ENCODE results near the gene RPTOR.

Gene RPTOR

DNA sequence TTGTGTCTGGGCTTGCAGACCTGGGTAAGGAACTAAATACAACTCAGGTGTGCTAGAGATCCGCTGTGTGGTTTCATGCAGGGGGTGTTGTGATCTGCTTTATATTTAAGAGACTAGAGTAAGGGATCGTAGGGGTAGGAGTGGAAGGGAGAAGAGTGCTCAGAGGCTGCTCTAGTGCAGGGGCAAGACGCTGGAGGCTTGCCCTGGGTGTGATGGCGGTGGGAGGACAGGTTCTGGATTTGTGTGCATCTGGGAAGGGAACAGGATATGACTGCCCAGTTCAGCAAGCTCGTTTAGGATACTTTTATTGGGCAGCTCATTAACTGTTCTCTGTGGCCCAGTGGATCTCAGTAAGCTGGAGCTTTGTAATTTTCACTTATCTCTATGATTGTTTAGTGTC is 47.6 kb downstream of the RPTOR start:
- DNase-seq: no peak

DNA sequence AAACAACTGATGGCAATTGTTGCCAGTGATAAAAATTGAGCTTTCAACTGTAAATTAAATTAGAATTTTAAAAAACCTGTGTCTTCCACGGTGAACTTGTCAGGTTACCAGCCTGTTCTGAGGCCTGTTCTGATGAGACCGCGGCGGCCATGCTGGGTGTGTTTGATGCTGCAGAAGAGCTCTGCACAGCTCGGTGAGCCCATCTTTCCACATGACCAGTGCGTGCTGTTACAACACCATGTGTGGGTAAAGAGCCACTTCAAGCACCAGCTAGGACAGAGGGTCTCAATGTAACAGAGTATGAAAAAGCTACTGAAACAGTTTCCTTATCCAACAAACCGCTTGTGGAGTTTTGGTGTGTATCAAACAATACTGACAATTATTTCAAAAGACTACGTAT is 48.5 kb downstream of the RPTOR start:
- DNase-seq: no peak

DNA sequence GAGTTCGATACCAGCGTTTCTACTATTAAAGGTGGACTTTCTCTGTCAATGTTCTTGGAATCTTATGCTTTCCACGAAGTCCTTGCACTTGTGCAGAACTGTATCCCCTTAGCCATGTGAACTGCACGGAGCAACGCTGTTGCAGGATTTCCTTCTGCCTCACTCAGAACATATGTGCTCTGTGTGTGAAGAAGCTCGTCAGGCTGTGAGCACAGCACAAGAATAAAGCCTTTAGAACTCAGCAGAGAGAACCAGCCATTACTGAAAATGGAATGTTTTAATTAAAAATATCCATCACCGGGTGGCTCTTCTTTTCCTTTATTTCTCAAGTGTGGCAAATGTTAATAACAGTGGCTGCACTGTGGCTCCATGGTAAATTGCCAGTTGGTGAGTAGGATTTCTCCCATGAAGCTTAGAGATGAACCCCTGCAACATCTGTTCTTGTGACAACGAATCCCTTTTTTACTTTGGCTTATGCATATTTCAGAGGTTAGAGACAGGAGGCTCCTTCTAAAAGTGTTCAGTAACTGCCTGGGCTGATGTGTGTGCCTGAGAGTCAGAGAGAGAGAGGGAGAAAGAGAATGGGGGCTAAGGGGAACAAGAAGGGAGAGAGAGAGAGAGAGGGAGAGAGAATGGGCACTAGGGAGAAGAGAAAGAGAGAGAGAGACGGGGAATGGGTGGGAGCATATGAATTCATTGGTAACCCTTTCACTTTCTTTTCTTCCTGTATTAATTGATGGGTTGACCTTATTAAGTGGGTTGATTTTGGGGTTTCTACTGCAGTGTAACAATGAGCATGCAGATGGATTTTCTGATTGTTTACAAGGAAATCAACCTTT is 50.0 kb downstream of the RPTOR start:
- no peak for DNase-seq

DNA sequence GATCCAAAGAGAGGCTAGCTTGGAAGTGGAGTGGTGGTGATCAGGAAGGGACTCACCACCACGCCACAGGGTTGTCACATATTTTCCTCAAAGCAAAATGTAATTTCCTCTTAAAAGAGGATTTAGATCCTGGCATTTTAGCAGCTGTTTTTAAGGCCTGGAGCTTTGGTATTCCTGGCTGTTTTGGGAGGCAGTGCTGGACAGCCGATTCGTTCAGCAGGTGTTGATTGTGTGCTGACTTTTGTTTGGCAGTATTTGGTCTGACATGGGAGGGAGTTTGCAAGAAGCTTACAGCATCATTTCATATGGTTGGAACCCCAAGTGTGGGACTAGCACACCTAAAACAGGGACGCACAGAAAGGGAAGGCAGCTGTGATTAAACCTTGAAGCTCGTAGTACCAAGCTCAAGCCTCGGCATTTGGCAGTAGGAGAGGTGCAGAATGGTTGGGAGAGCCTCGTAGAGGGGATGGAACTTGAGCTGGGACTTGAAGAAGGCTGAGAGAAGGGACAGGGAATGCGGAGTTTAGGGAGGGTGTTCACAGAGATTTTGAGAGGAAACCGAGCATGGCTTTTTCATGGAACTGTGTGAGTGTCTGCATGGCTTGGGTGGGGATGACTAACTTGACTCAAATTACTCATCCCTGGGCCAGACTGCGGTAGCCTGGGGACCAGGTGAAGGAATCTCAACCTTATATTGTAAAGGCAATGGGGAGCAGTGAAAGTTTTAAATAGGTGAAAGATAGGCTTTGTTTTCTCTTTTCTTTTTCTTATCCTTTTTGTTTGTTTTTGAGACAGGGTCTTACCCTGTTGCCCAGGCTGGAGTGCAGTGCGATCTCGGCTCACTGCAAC is 52.3 kb downstream of the RPTOR start:
- no peak for DNase-seq

DNA sequence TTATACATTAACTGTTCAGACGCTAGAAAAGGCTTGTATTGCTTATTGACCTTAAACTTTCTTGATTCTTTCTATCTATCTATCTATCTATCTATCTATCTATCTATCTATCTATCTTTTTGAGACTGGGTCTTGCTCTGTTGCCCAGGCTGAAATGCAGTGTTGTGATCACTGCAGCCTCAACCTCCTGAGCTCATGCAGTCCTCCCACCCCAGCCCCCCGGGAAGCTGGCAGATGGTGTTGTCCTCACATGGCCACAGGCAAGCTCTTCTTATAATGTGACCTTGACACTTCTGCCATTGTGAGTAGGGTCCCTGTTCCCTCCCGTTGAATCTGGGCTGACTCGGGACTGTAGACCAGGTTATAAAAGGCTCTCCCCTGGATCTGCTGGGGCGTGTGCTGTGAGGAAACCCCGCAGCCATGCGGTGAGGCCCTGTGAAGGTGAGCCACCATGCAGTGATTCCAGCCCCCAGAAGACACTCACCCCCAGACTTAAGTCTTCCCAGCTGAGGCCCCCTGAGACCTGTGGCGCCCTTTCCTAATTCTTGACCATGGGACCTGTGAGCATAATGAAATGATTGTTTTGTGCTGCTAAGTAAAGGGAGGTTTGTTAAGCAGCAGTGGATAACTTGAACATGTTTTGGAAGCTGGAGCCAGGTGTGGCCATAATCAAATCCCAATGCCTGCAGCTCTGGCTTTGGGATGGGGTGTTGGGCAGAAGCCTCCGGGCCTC is 54.3 kb downstream of the RPTOR start:
- DNase-seq: no peak

DNA sequence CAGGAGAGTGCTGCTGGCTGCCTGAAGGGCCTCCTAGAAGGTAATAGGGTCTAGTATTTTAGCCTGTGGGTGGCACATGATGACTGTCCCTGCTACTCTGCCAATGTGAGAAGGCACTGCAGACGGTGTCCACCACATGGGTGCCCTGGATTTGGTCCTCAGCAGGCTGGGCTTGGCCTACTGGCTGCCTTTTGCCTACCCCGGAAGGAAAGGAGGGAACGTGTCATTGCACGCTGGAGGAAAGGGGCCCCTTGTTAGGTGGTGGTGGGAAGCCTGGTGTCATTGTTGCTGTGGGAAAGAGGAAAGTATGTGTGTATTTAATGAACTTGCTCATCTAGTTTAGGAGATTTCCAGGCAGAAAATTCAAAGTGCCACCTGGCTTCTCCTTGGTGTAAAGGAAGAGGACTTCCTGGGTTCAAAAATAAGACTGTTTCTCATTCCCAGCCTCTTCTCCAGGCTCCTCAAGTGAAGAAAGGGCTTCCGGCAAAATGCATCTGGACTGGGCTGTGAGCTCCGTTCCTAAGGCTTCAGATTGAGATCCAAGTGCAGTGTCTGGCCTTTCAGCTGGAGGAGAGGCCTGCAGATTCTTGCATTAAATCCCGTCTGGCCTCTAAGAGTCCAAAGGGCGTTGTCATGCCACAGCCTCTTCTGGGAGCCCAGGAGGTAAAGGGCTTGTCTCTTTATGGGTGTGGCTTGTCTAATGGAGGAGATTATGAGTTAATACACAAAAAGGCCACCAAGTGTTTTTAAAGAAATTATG is 55.1 kb downstream of the RPTOR start:
- DNase-seq: no peak

DNA sequence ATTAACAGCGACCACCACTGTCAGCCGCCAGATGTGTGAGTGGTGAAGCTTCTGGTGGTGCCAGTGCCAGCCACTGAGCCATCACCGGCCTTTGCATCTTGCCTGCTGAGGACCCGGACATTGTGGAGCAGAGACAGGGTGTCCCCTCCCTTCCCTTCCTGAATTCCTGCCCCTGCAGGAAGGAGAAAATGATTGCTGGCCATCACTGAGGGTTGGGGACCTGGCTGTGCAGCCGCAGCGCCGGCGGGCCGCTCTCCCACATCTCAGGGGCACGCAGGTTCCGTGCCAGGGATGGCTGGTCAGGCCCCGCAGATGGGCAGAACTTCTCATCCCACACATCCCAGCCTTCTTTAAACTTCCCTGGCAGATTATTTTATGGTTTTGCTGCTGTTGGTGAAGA is 56.5 kb downstream of the RPTOR start:
- DNase-seq: no peak

DNA sequence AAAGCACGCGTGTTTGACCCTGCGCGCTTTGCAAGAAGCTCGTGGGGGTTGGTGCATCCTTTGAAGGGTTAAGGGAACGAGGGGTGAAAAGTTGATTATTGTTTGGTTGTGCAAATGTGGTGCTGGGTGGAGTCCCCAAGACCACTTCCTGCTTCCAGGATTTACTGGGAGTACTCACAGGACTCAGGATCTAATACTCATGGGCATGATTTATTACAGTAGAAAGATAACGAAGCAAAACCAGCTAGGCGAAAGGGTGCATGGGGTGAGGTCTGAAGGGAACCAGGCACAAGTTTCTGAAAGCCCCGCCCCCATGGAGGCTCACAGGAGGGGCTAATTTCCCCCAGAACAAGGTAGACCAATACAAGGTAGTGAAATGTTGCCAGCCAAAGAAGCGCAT is 58.8 kb downstream of the RPTOR start:
- no peak for DNase-seq

DNA sequence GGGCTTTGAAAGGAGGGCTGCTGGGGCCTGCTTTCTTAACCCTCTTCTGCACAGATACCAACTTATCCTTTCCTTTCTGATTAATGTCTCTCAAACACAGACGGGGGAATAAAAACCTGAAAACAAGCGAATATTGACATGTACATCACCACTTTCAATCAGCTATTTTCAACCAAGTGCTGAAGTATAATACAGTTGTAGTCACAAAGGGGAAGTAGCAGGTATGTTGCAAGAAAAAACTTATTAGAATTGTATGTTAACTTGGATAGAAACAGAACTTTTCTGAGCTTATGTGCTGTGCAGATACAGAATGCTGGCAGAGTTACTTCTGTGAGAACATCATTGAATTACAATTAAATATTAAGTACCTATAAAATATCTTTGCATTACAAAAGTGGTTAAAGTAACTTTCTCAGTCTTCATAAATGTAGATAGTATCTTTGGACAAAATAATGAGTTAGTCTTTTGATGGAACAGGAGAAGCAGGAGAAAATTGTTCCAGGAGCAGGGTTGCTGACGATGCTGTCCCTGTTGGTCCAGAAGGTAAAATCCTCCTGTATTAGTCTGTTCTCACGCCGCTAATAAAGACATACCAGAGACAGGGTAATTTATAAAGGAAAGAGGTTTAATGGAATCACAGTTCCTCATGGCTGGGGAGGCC is 59.5 kb downstream of the RPTOR start:
- no peak for DNase-seq

DNA sequence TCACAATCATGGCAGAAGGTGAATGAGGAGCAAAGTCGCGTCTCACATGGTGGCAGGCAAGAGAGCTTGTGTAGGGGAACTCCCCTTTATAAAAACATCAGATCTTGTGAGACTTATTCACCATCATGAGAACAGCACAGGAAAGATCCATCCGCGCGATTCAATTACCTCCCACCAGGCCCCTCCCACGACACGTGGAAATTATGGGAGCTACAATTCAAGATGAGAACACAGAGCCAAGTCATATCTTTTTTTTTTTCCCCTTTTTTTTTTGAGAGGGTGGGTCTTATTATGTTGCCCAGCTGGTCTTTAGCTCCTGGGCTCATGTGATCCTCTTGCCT is 60.0 kb downstream of the RPTOR start:
- no peak for DNase-seq

DNA sequence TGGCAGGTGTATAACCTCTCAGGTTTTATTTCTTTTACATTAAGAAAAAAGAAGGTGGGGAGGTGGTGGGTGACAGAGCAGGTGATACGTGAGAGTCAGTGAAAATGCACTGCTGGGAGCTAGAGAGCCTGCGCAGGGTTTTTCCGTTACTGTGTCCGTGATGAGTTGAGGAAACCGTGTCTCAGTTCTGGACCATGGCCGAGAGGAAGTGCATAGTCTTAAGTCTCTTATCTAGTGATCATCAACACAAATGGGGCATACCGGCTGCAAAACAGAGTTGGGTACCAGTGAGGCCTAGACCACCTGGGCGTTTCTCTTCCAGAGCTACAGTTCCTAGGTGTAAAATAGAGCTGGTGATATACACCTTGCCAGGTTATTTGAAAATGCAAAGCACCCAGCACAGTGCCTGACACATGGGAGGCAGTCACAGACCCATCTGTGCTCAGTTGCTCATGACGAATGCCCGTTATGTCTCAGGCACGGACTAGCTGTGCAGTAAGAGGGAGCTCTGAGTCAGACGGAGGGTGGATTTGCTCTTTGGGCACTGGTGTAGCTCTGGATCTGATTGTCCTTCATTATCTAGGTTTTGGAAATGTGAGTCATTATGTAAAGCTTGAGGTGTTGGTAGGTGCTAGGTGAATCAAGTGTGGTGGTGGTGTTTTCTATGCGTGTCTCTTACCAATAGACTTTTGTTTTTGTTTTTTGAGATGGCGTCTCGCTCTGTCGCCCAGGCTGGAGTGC is 60.9 kb downstream of the RPTOR start:
- no peak for DNase-seq

DNA sequence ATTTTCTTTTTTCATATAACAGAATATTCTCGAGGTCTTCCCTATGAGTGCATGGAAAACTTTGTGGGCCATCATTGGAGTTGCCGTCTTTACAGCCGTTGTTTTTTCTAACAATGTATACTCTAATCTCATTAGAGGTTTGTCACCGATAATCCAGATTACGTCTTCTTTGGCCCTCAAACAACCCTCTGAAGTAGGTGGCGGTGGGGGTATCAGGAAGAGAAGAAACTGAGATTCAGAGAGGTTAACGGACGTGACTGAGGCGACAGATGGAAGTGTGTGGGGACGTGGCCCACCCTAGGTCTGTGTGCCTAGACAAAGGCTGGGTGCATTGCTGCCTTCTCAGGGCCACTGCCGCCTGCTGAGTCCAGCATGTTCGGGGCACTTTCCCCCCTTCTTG is 63.7 kb downstream of the RPTOR start:
- DNase-seq: no peak

DNA sequence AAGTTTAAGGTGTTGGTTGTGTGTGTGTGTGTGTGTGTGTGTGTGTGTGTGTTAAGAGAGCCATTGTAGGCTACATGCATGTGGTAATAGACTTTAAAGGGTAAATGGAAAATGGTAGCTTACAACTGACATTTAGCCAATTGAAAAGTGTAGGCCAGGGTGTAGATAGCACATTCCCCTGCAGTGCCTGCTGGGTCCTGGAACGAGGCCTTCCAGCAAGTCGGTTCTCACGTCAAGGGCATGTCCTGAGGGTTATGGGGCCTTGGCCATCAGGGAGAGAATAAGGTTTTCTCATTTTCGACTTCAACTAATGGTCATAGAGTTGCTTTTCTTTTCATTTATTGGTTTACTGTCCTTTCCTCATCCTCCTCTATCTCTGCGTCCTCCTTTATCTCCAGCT is 65.1 kb downstream of the RPTOR start:
- no peak for DNase-seq

DNA sequence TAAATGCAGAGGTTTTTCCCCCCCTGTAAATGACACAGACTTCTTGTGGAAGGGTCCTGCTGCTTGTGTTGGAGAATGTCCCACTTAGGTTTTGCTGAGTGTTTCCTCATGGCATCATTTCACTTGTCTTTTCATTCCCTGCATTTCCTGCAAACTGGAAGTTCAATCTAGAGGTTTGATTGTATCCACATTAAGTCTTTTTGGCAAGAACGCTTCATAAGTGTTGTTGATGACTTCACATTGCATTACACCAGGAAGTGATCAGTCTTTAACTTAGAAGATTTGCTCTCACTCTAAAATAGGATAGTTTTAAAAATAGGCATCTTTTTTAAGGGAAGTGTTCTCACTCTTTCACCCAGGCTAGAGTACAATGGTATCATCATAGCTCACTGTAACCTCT is 67.2 kb downstream of the RPTOR start:
- DNase-seq: no peak

DNA sequence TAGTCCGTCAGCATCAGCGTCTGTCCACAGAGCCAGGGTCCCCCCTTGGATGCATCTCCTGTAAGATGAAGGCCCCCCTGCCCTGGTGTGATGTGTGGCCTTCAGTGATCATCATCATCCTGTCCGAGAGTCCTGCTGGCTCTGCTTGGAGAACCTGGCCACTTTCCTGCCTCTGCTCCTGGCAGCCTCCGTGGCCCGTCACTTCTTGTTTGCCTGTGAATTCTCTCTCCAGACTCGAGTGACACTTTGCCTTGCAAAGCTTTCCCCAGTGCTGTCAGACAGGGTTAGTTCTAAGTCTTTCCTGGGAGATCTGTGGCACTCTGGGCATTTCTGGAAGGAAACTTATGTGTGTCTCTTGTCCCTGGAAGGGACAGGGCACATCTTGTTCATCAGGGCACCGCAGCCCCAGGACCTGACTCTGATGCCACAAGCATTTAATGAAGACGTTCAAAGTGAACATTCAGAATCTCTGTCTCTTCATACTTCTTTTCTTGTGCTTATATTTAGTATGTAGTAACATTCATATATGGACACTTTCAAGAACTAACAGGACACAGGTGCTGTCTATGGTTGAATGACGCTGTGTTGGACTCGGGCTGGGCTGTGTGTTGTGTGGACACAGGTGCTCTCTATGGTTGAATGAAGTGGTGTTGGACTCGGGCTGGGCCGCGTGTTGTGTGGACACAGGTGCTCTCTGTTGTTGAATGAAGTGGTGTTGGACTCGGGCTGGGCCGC is 68.5 kb downstream of the RPTOR start:
- DNase-seq: no peak

DNA sequence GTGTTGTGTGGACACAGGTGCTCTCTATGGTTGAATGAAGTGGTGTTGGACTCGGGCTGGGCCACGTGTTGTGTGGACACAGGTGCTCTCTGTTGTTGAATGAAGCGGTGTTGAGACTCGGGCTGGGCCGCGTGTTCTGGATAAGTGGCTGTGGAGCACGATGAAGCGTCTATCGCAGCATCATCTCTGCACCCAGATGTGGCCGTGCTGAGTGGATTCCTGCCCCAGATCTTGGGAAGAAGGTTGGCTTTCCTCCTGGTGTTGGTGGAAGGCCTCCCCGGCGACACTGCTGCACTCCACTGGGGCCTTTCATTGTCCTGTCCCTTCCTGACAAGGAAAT is 69.1 kb downstream of the RPTOR start:
- DNase-seq: no peak

DNA sequence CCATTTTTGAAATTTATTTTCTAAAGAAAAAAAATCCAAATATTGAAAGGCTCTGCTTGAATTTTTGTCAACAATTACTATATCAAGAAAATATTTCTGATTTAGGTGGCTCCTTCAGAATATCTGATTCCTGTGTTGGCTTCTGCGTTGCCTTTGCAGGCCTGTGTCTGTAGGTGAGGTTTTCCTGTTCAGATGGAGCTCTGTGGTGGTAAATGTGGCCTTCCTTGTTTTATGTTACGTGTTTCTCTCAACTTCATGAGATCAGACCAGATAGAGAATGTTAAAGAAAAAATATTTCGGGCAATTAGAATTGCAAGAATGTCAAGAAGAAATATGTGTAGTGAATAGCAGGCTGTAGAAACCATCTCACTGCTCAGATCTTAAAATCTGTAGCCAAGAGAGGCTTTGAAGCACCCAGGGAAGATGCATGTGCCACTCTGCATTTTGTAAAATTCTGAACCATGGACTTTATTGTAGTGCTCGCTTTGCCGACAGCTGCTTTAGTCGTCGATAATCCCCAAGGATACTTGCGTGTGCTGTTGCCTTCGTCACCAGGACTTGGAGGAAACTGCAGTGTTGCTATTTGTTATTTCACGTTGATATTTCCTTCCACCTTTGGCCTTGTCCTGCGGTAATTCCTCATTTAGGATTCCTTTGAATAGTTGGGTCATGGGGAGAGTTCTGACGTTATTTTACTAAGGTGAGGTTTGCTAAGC is 69.9 kb downstream of the RPTOR start:
- DNase-seq: no peak

DNA sequence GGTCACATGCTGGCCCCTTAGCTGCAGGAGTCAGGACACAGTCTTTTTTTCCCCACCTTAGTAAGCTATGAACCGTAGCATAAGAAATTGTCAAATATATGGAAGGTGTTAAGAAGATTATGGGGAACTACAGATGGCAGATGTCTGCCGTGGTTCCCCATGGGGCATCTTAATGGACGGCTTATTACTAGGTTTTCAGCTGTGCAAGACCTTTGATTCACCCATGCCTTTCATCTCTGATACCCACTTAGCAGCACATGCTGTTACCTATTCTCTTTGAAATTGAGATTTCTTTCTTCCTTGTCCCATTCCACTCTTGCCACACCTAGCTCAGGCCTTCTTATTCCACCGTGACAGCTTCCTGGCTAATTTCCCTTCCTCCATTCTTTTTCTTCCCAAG is 70.7 kb downstream of the RPTOR start:
- DNase-seq: peak; percentile 20

DNA sequence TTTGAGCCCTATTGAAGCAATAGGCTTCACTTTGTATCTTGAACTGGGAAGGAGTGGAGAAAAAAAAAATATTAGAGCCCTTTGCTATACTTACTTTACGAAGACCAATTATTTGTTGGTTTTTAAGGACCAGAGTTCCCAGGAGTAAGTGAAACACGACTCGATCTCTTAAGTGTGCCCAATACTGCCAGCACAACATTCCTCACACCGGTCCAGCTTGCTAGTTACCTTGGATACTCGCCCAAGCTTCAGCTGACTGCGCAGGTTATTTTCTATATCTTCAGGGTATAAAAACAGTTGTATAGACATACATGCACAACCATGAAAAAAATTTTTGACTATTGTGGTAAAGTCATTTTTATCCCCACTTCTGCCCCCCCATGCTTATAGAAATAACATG is 72.1 kb downstream of the RPTOR start:
- no peak for DNase-seq

DNA sequence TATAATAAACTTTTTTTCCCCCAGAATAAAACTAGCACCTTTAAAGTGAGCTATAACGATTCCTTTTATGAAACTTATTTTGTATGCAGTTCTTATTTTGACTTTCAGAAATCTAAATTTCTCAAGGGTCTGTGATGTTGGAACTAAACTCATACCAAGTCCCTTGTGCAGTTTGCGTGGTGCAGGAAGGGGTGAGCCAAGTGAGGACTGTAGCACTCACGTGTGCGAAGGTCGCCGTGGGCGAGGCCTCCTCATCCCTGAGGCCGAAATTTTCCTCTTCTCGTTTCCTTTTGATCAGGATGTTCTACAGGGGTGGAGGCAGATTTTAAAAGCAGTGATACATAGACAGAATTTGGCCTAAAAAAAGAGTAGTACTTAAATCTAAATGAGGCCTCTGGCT is 73.7 kb downstream of the RPTOR start:
- DNase-seq: no peak

Data from DMS 273 treated with DMSO at 0.1 percent for 48 hours (cell line).